ENCODE measurements around the gene PDGFRA. TPM values are rescaled to one million over a fixed set of nuclear protein-coding genes. Genes with fewer than 3 reads are reported as not detected.

Gene PDGFRA
- 159 and 281 TPM in 2 replicates for total RNA-seq

GRCh38 chr4:54228961-54229501, at the start of gene PDGFRA:
Gene PDGFRA (plus strand): TSS chr4:54229293. CDS start chr4:54258769, 29,476 bp downstream.

Other genes with a start within 250 kb of the PDGFRA start
- 35.3 and 71.5 TPM in 2 replicates for gene CHIC2, start 164.7 kb upstream of the PDGFRA start, total RNA-seq
- gene GSX2, start 129.1 kb upstream of the PDGFRA start, total RNA-seq, result not detected in 2 replicates